ENCODE data around the gene WFIKKN1.

- TF ChIP-seq CTCF (IDR thresholded peaks at IDR 0.05; ENCODE audit: low read depth, low read length, poor library complexity, severe bottlenecking), result no peak
- no peak for TF ChIP-seq EZH2phosphoT487 (IDR thresholded peaks at IDR 0.05; ENCODE audit: borderline replicate concordance, low read length)
These were observed 5.4 kb upstream of the WFIKKN1 start for GRCh38 chr16:625117-625976.
